Measurements from ENCODE around the gene HTRA1.

The HTRA1 gene

GRCh38 chr10:122532601-122533296 is 71.4 kb downstream of the HTRA1 start:
- TF ChIP-seq CTCF (IDR thresholded peaks at IDR 0.05; ENCODE audit: low read depth, low read length): no peak
- H3K9me3 ChIP-seq (ENCODE audit: severe bottlenecking): peaks cover 4% of the 10 kb centered on the region
- H3K36me3 ChIP-seq: no peaks in the 10 kb centered on the region
- H3K4me3 ChIP-seq (ENCODE audit: low read depth, low read length): no peak overlapping the region
- no peak overlapping the region for H3K27ac ChIP-seq
- DNase-seq: no peak
- no peaks in the 10 kb centered on the region for H3K27me3 ChIP-seq (ENCODE audit: insufficient read depth, low read depth, severe bottlenecking)

GRCh38 chr10:122537545-122537944 is 76.2 kb downstream of the HTRA1 start:
- no peak for TF ChIP-seq CTCF (IDR thresholded peaks at IDR 0.05; ENCODE audit: low read depth, low read length)
- DNase-seq: no peak
- H3K27ac ChIP-seq: no peak overlapping the region
- H3K27me3 ChIP-seq (ENCODE audit: insufficient read depth, low read depth, severe bottlenecking): no peaks in the 10 kb centered on the region
- no peak overlapping the region for H3K4me3 ChIP-seq (ENCODE audit: low read depth, low read length)
- H3K9me3 ChIP-seq (ENCODE audit: severe bottlenecking): peaks cover 4% of the 10 kb centered on the region
- no peaks in the 10 kb centered on the region for H3K36me3 ChIP-seq

GRCh38 chr10:122541541-122542002 is 80.2 kb downstream of the HTRA1 start:
- Histone ChIP-seq H3K36me3 (no peaks in the 10 kb centered on the region), H3K27me3 (ENCODE audit: insufficient read depth, low read depth, severe bottlenecking) (no peaks in the 10 kb centered on the region), H3K27ac (no peak overlapping the region), H3K9me3 (ENCODE audit: severe bottlenecking) (peaks cover 4% of the 10 kb centered on the region), H3K4me3 (ENCODE audit: low read depth, low read length) (no peak overlapping the region)
- DNase-seq: no peak
- TF ChIP-seq CTCF (IDR thresholded peaks at IDR 0.05; ENCODE audit: low read depth, low read length): no peak

DNA sequence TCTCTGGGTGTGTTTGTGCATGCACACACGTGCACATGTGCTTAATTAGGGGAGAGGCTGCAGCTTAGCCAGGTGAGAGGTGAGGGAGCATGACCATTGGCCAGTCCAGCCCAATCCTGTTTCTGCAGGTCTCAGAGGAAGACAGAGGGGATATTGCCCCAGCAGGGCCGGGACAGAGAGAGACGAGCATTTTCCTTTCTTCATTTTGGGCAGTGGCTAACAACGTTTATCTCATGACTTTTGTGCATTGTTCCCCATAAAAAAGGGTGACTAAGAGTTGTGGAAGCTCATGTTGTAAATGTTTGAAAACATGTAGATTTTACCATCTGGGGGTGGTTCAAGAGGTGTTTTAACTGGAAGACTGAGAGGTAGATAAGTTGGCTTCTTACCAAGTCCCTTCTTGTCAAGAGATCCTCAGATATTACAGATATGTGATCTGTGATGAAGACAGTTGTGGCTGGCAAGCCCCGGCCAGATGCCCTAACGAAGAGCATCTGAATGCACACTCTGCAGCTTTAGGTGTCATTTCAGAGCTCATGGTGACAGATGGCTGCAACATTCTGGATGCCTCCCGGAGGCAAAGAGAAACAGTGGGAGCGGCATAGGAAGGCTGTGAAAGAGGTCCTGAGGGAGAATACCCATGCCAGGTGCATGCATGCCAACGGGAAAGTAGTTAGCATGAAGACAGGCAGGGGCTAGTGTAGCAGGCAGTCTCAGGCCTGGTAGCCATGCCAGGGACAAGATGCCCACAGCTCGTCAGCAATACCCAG is 82.5 kb downstream of the HTRA1 start:
- H3K36me3 ChIP-seq: no peaks in the 10 kb centered on the region
- no peak for TF ChIP-seq CTCF (IDR thresholded peaks at IDR 0.05; ENCODE audit: low read depth, low read length)
- no peaks in the 10 kb centered on the region for H3K27me3 ChIP-seq (ENCODE audit: insufficient read depth, low read depth, severe bottlenecking)
- H3K4me3 ChIP-seq (ENCODE audit: low read depth, low read length): no peak overlapping the region
- H3K27ac ChIP-seq: no peak overlapping the region
- no peaks in the 10 kb centered on the region for H3K9me3 ChIP-seq (ENCODE audit: severe bottlenecking)
- no peak for DNase-seq

- Histone ChIP-seq H3K27me3 (ENCODE audit: insufficient read depth, low read depth, severe bottlenecking) (no peaks in the 10 kb centered on the region), H3K4me3 (ENCODE audit: low read depth, low read length) (no peak overlapping the region), H3K9me3 (ENCODE audit: severe bottlenecking) (no peaks in the 10 kb centered on the region), H3K36me3 (no peaks in the 10 kb centered on the region), H3K27ac (no peak overlapping the region)
- DNase-seq: no peak
- TF ChIP-seq CTCF (IDR thresholded peaks at IDR 0.05; ENCODE audit: low read depth, low read length): no peak
These were observed 83.1 kb downstream of the HTRA1 start for GRCh38 chr10:122544493-122544892.

Data from WERI-Rb-1 (cell line).